ENCODE measurements around the gene MYH10.
A peak's percentile ranks its signal among the peaks of the same experiment; 100 is the strongest.

The MYH10 gene

DNA sequence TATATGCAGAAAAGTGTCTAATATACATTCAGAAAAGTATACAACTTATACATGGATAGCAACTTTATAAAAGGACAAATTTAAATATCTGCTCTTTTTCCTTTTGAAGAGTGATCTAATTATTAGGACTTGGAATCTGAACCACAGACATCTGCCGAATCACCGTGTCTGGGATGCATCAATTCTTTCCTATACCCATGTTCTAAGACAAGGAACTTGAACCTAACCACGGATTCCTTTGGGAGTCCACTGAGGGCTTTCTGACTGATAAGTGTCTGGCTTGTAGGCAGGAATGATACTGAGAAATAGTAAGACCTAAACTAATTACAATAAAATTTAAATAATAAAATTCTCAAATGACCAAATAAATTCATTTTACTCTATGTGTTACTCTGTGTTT, 140.7 kb downstream of the MYH10 start:
- DNase-seq = no peak

DNA sequence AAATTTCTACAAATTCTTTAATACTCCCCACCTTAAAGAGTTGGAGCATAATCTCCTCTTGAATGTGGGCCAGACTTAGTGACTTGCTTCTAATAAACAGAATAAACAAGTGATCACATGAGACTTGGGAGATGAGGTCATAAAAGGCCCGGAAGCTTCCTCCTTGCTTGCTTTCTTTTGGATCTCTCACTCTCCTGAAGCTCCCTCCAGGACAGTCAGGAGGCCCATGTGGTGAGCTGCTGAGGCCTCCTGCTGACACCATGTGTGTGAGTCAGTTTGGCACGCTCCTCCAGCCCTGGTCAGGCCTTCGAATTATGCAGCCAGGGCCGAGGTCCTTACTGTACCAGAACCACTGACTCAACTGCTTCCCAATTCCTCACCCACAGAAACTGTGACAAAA, 141.6 kb downstream of the MYH10 start:
- DNase-seq = peak; percentile 41

DNA sequence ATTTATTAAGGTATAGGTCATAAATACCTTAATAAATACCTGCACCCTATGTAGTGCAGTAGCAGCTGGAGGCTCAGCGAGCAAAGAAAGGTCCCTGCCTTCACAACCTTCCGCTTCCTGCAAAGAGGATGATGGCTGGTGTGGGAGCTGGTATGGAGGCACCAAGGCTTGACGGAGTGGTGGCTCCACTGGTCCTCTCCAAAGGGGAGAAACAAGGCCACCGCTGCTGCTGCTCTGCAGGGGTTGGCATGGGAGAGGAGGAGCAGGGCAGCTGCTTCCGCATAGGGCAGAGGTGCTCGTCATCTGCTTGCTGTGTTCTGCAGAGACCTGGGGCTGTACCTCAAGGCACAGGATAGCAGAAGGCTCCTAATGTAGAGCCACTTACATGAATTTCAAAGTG, 142.0 kb downstream of the MYH10 start:
- DNase-seq = no peak

DNA sequence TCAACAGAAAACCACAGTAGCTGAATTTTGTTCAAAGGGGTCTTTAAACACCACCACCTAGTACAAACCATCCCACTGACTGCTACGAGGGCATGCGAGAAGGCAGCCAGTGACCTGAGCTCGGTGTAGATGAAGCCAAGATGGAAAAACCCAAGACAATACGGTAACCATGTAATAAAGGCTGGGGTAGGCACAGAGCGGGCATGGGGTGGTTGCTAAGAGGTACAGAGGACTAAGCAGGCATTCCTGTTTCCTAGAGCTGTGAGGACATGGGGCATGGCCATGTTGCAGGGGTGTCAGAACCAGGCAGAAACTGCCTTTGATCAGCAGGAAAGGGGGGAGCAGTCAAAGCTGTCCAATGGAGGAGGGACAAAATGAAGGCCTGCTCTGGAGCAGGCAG, 142.8 kb downstream of the MYH10 start:
- no peak for DNase-seq

DNA sequence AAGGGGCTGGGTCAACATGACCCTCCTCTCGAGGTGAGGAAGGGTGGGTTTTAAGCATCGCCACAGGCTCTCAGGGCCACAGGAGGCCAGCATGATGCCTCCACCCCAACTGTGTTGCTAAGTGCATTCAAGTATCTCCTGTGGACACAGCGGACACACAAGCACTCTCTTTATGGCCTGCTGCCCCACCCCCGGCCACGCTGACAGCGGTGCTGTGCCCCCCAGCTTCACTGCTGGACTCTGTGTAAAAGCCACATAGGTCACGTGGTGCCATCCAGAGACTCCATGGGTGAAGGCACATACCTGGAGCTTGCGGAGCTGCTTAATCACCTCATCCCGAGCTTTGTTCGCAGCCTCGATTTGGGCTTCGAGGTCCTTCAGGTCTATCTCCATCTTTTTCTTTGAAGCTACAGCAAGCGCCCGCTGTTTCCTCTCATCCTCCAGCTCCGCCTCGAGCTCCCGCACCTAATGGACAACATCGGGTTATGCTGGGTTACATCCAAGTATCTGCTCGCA, 143.3 kb downstream of the MYH10 start:
- no peak for DNase-seq

DNA sequence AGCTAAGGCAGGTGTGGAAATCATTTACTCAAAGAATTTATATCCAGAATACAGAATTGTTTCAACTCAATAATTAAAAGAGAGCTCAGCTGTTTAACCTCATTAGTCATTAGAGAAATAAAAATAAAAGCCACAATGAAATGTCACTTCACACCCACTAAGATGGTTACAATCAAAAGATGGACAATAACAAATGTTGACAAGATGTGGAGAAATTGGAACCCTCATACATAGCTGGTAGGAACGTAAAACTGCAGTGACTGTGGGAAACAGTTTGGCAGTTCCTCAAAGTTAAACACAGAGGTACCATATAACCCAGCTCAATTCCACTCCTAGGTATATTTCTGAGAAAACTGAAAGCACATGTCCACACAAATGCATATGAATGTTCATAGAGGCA, 145.0 kb downstream of the MYH10 start:
- no peak for DNase-seq

DNA sequence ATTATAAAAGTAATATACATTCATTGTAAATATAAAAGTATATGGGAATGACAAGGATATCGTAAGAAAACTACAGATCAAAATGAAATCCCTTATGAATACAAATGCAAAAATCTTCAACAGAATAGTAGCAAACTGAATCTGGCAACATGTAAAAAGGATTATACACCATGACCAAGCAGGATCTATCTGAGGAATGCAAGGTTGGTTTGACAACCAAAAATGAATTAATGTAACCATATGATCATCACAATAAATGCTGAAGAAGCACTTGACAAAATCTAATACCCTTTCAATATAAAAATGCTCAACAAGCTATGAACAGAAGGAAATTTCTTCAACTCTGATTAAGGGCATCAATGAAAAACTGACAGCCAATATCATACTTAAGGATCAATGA, 146.1 kb downstream of the MYH10 start:
- no peak for DNase-seq

DNA sequence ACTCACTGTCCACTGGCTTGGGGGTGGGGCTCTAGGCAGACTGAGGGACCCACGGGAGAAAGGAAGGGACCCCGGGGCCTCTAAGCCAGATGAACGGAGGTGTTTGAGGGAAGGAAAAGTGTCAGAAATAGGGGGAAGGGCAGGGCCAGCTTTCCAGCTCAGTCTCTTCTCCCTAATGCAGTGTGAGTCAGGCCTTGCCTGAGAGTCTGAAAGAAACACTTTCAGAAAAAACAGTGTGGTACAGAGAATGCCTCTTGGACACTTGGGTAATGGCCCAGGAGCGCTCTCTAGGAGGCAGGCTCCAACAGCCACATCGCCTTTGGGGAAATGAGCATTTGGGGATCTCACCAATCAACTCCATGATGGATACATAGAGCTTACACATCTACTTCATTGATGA, 148.0 kb downstream of the MYH10 start:
- DNase-seq = no peak

DNA sequence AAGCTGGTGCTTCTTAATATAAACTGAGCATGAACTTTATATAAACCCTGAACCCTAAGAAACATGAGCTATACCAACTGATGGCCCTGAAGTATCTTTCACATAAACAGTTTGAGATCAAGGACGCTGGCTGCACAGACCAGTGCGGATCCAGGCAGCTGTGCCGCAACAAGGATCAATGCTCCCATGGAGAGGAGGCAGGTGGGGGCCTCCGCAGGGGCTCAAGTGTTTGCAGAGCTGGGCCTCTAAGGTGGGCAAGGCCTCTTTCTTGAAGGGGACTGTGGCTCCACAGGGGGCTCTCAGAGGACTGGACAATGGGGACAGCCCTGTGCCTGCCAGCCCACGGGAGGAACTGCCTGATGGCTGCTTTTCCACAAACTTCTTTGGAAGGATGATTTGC, 148.8 kb downstream of the MYH10 start:
- DNase-seq = no peak

DNA sequence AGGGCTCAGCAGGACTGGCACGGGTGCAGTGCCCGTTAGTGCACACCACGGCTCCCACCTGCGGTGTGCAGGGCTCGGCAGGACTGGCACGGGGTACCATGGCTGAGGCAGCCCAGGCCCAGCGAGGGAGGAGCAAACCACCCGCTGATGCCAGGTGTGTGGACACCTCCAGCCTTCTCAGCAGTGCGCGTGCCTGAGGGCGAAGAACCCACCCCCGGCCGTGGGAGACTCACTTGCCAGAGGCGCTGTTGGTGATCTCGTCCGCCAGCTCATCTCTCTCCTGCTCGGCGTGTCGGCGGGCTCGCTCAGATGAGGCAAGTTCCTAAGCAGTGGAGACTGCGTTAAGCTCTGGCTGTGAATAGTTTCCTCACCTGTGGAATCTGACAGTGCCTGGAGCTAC, 149.4 kb downstream of the MYH10 start:
- DNase-seq = no peak

DNA sequence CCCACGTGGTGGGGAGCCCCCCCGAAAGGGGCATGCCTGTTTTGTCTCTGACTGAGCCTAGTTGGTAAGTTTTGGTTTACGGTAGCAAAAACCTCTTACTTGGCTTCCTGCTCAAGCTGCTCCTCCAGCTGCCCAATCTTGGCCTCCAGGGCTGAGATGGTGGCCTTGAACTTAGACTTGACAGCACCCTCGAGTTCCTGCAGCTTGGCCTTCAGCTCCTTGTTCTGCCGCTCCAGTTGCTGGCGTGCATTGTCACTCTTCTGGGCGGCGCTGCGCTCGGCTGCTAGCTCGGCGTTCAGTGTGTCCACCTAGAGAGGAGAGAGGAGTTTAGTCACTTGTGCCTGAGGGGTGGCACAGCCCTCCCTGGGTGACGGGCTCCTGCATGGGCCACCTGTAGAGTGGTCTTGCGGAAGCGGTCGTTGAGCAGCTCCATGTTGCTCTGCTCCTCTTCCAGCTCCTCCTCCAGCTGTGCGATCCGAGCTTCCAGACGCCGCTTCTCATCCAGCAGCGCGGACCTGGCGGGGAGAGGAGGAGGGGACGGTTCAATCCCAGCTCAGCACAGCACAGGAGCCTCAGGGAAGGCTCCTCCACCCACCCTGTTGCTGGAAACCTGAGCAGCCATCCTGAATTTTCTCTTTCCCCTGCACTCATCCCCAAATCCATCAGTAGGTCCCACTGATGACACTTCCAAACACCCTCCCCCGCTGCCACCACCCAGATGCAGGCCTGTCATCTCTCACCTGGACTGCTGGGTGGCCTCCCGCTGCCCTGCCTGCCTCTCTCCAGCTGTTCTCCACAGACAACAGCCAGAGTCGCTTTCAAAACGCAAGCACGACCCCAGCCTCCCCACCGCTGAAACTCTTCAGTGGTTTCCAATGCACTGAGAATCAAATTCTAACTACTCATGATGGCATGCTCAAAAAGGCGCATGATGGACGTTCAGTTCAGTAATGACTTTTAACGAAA, 150.2 kb downstream of the MYH10 start:
- DNase-seq = no peak

DNA sequence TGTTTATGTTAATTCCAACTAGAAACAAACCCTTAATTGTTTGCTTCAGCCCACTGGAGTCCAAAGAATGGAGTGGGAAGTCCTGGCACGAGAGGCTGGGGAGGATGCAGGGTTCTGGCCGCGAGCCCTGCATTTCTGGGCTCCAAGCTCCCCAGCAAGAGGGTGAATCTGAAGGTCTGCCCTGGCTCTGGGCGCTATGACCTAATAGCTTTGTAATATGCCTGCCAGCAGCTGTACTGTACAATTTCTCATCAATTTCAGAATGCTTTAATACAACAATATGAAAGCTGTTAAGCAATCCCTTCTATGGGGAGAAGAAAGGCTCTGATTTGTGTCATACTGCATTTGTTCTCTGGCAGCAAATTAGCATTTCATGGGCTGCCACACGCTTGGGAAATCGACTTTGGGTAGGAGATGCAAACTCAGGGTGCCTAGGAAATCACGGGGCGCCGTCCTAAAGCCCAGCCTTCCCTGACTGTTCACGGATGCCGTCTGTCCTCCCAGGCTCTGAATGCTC, 151.0 kb downstream of the MYH10 start:
- no peak for DNase-seq

DNA sequence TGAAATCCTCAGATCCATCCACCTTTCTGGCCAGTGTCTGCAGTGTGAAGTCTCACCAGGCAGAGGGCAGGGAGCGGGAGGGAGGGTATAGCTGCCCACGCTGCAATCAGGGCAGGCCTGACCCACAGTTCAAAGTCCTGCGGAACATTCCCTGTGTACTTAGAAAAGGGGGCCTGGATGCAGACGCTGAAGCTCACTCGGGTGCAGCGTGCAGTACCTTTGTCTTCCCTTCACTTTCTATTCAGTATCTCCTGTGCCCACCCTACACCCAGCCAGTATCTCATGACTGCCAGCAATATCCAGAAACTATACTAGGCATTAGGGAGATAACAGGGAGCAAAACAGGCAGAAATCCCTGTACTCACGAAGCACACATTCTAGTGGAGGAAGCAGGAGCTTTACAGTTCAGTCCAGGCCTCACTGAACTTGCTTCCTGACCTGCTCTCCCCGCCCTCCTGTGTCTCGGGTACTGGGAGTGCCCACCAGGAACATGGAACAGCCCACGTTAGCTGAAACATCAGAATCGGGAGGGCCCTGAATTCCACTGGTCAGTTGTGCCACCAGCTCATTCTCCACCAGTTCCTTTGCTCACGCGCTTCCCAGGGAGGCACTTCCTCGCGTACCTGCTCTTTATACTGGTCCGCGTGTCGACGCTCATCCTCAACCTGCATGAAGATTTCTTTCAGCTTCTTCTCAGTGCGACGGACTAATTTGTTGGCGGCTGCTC, 152.6 kb downstream of the MYH10 start:
- DNase-seq = no peak

DNA sequence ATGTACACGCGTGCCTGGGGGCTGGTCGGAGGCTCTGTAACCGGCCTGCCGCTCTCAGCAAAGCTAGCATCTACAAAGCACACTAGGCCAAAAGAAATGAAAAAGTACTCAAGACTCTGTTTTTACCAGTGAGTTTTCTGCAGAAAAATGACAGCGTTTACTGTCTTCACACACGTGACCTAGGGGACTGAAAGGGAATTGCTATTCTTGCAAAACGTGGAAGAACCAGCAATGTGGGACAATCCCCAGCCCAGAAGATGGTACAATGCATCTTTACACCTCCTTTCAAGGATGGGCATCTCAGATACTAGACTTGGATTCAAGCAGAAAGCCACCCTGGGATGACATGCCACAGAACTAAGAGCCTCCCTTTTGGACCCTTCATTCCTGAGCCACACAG, 153.4 kb downstream of the MYH10 start:
- no peak for DNase-seq

DNA sequence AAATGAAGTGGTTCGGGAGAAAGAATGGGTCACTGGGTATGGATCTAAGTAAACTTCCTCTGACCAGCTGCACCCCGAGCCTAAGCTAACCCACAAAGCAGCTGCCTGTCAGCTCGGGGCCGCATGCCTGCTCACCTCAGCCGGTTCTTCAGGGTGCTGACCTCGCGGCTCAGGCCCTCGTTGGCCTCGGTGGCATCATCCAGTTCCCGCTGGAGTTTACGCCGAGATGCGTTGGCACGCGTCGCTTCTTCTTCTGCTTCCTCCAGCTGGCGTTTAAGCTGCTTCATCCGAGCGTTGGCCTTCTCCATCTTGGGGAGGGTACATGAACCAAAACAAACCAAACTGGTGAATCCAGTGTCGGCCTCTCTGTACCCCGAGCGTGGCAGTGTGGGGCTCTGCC, 153.8 kb downstream of the MYH10 start:
- DNase-seq = no peak

DNA sequence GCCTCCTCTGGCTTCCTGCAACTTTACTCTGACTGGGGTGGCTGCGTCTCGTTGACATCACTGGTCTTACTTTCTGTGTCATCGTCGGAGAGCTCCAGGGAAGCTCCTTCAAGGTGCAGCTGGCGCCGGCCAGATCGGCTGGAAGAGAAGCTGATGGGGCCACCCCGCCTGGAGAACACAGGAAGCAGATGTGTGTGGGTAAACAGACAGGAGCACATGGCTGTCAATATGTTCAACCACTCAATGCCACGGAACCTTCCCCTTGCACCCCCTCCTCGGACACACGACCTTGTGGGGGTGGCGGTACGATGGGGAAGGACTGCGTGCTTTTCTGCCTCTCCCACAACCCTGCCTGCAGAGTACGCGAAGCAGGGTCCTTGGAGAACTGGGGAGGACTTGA, 154.7 kb downstream of the MYH10 start:
- DNase-seq = no peak

DNA sequence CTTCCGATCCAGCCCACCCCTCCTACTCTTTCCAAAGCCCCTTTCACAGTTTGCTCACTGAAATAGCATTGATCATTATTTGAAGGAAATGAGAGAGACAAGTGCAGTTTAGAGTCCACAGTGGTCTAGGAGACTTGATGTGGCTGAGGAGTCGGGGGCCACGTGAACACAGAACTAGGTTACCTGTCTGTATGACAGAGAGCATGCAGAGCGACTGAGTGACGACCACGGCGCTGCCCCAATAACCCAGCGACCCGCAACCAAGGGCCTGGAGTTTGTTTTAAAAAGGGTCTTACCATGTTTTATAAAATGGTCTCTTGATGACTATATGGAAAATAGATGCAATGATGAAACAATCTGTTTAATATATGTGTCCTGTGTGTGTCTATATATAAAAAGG, 155.3 kb downstream of the MYH10 start:
- no peak for DNase-seq

DNA sequence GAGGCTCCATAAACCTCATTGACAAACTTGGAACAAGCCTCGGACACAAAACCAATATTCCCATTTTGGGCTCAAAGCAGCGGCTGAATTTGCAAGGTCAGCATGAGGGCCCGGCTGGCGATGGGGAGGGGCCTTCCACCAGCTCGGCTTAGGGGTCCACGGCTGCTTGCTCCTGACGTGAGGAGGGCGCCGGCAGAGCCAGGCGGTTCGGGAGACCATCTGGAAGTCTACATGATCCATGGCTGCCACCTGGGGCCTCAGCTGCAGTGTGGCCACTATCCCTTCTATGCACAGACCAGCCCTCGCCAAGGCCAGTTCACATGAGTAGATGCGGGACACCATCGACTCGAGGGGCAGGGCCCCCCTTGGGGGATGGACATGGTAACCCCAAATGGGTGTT, 155.7 kb downstream of the MYH10 start:
- DNase-seq = no peak

DNA sequence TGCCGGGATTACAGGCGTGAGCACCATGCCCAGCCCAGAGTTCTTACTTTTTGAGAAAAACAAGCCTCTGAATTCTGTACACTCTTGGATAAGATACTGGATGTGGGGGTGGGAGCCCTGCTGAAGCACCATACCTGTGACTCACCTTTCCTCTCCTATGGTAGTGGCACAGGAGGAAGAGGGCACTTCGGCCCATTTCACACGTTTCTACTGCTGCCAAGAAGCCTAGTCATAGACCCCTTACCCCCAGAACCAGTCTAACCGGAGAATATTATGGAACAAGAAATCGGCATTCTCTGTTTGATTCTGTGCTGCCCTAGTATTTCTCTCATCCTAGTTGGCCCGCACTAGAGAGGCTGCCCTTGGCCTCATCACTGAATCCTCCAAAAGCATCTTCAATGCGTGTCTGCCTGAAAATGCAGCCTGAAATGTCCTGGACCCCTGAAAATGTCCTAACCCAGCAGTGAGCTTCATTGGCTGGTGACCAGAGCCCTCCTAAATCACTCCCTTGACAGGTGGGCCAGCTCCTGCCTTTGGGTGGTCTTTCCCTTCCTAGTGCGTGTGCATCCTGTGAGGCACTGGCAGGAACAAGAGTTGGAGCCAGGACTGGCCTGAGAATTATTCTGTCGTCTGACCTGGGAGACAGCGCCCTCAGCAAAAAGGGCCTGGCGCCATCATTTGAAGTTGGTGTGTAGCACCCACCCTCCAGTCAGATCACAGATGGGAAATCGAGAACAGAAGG, 156.9 kb downstream of the MYH10 start:
- DNase-seq = no peak

DNA sequence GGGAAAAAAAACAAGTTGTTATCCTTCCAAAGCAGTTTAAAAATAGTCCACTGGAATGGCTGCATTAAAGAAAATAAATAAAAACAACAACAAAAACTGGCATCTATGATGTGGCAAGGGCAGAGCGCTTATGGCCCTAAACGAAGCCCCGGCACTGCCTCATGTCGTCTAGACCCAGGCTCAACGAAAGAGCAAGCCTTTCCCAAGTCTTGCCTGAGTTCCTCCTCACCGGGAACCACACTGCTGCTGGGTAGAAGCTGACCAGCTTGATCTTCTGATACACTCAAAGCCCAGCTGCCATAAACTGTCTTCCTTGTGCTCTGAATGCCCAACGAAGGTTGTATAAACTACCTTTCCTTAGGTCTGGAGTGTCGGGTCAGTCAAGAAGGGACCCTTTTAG, 157.9 kb downstream of the MYH10 start:
- no peak for DNase-seq

DNA sequence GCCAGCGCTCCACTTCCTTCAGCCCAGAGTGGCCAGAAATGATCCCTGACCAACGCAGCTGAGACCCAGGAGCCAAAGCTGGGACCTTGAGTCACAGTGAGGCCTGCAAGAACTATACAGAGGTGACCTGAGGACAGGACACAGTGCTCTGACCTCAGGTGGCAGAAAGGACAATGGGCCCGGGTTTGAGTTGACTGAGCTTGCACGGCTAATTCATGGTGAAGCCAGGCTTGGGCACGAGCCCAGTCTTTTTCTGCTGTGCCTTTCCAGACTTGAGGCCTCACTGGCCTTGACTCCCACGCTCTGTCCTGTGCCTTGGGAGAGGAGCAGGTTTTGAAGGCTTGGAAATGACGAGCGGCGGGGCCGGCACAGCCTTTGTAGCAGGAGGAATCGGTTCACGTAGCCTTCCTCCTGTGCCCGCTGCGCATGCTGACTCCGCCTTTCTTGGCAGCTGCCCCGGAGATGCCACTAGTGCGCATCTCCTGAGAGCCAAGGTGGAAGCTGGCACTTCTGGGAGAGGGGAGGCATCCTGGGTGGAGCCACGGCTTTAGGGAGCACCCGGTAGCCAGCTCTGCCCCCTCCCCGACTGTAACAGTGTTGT, 160.0 kb downstream of the MYH10 start:
- DNase-seq = no peak

DNA sequence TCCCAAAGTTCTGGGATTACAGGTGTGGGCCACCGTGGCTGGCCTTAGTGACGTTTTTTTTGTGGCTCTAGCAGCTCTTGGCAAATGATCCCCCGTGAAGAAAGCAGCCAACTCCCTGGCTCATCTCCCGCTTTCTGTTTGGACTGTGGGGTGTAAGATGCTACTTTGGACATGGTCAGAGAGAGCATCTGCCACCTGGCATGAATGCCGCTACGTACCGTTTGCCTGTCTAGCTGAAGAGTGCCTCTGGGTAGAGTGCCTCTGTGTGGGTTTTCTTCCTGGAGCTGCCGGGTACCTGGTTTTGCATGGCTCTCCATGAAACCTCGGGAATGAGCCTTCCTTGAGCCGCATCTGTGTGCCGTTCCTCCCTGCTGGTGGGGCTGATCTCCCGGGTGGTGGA, 160.6 kb downstream of the MYH10 start:
- DNase-seq = no peak

DNA sequence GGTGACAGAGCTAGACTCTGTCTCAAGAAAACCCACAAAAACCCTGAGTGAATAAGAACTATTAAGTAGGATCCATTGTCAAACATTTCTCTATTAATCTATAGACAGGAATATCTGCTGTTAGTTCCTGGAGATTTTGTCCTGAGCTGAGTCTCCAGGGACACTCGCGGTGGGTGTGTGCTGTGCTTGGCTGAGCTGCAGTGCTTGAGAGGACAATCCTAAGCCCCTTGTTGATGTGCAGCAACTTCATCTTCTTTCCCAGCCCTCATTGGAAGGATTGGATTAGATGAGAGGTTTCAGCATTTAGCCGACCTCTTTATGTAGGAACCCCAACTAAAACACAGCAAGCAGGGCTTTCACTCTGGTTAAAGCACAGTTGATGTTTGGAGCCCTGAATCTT, 161.5 kb downstream of the MYH10 start:
- DNase-seq = no peak
